Middle frontal gyrus (tissue), 1 donor: ENCODE measurements around the gene CHI3L1.

ENCODE experiments used
- DNase-seq: peaks from one replicate; pipeline ENCODE4 v3.0.0-alpha.2; 2015; ENCODE audit warnings: low spot score; ENCODE audit errors: extremely low spot score

Gene CHI3L1

DNA sequence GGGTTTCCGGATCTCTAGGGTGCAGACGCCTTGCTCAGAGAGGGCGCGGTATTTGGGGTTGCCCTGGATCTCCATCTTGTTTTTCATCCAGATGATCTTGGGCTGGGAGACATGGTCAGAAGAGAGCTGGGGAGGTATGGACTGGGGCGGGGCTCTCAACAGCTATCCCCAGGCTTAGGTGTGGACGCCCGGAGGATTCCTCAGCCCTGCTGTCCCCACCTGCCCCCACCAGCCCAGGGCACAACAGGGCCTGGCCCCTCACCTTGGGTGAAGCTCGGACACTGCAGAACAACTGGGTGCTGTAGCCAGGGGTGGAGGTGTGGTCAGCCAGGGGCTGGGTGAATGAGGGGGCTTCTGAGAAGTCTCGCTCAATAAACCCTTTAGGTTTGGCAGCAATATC, 17.5 kb downstream of the CHI3L1 start:
- DNase-seq: no peak

DNA sequence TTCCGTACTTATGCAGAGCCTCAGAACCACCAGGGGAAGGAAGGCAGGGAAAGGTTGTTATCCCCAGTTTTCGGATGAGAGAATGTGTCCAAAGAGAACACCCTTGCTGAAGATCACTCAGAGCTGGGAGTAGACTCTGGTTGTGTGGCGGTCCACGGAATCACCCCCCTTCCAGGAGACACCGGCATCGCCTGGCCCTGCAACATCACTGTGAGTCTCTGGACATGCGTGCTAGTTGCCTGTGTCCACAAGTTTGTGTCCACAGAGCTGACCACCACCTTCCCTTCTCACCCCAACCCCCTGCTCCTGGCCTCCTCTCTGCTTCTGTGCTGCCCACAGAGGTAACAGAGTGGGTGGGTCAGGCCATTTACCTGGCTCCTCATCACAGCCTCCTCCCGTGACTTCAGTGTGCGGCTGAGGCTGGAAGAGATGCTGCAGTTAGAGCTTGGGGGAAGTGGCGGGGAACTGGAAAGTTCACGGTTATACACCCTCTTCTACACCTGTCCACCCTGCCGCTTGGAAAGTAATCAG, 18.2 kb downstream of the CHI3L1 start:
- DNase-seq: no peak

DNA sequence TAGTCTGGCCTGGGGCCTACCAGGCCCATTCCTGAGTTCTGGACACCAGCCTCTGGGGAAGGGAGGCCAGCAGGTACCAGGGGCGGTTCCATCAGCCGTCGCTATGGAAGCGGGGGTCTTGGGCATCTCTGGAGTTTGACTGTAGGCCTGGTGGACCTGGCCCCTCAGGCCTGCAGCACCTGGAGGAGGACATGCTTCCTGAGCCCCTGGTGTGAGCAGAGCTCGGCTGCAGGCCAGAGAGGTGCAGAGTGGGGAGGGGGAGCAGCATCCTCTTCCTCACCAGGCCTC, 18.6 kb downstream of the CHI3L1 start:
- DNase-seq: no peak

DNA sequence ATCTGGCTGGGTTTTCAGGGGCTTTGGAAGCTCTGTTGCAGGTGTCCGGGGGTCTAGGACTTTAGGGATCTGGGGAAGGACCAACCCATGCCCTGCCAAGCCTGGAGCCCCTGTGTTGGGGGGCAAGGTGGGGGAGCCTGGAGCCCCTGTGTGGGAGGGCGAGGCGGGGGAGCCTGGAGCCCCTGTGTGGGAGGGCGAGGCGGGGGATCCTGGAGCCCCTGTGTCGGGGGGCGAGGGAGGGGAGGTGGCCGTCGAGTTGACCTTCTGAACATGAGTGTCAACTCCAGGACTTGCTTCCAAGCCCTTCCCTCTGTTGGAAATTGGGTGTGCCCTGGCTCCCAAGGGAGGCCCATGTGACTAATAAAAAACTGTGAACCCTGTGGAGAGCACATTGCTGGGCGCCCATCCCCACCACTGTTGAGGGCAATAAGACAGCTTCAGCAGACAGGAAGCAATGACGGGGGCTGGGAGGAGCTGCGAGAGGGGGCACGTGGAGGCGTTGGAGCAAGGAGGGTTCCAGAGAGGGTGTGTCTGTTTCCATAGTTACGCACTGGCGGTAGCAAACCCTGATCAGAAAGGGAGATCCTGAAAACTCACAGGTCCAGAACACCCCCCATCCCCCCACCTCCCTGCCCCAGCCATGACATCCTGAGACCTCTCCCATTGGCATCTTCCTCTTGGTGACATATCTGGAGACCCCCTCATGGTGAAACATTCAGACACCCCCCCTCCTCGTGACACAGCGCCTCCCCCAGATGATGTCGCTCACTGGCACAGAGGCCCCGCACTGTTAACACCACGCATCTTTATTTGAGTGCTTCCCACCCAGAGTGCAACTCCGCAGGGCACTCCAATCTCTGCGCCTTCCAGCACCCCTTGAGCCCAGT, 19.2 kb downstream of the CHI3L1 start:
- no peak for DNase-seq

DNA sequence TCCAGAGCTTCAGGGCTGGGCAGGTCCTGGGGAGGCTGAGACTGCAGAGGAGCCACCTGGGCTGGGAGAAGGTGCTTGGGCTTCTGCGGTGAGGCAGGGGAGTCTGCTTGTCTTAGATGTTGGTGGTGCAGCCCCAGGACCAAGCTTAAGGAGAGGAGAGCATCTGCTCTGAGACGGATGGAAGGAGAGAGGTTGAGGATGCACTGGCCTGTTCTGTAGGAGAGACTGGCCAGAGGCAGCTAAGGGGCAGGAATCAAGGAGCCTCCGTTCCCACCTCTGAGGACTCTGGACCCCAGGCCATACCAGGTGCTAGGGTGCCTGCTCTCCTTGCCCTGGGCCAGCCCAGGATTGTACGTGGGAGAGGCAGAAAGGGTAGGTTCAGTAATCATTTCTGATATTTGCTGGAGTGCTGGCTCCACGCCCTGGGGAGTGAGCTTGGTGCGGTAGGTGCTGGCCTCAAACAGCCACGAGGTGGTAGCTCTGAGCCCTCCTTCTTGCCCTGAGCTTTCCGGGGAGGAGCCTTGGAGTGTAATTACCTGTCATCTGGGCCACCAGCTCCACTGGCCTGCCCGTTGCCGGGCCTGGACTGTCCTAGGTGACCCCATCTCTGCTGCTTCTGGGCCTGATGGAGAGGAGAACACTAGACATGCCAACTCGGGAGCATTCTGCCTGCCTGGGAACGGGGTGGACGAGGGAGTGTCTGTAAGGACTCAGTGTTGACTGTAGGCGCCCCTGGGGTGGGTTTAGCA, 20.1 kb downstream of the CHI3L1 start:
- no peak for DNase-seq

DNA sequence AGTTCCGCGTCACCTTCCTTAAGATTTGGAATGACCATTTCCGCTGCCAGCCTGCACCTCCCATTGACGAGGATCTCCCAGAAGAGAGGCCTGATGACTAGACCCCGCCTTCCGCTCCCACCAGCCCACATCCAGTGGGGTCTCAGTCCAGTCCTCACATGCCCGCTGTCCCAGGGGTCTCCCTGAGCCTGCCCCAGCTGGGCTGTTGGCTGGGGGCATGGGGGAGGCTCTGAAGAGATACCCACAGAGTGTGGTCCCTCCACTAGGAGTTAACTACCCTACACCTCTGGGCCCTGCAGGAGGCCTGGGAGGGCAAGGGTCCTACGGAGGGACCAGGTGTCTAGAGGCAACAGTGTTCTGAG, 20.7 kb downstream of the CHI3L1 start:
- no peak for DNase-seq

DNA sequence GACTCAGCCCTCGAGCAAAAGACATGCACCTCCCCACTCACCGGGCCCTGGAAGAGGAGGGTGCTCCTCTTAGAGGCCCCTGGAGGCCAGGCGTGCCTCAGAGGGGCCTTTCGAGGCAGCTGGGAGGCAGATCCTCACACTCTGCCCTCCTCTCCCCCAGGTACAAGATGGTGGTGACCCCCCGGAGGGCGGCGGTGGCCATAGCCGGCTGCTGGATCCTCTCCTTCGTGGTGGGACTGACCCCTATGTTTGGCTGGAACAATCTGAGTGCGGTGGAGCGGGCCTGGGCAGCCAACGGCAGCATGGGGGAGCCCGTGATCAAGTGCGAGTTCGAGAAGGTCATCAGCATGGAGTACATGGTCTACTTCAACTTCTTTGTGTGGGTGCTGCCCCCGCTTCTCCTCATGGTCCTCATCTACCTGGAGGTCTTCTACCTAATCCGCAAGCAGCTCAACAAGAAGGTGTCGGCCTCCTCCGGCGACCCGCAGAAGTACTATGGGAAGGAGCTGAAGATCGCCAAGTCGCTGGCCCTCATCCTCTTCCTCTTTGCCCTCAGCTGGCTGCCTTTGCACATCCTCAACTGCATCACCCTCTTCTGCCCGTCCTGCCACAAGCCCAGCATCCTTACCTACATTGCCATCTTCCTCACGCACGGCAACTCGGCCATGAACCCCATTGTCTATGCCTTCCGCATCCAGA, 21.3 kb downstream of the CHI3L1 start:
- no peak for DNase-seq

DNA sequence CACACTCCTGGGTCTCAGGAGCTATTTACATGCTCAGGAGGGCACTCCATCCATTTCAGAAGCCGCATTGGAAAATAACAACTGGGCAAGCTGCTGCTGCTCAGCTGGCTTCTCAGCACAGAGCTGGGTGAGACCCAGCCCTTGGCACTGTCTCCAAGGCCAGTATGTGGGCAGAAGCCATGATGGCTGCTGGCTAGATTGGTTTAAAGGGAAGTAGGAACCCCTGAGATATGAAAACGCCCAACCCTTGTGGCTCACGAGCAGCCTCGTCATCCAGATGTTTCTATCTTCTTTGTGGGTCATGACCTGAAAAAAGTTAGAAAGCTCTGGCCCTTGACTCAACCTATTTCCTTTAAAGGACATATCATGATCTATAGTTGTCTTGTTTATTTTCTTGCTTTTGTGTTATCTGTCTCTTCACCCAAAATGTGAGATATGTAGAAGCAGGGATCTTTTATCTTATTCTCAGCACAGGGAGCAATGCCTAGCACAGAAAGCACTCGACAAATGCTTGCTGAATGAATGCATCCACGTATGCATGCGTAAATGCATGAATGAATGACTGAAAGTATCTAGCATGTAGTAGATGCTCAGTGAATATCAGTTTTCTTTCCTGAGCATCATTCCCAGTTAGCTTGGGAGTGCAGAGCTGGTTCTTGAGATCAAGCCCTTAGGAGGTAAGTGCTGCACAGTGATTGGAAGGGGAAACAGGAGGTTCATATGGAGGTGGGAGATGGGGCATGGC, 22.4 kb downstream of the CHI3L1 start:
- DNase-seq: no peak

DNA sequence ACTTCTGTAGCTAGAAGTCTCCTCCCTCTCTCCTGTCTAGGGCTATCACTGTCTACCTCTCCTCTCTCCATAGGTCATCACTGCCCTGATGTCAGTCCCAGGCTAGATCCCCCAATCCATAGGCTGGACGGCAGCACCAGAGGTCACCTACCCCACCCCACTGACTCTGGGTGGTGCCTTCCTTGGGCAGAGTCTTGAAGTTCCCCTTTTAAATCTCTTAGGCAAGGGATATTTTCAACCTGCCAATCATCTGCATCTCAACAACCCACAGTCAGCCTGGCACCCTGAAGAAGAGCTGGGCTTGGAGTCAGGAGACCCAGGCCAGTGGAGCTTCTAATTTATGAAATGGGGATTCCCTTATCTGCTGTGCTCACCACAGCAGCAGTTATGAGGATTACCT, 24.1 kb downstream of the CHI3L1 start:
- no peak for DNase-seq

DNA sequence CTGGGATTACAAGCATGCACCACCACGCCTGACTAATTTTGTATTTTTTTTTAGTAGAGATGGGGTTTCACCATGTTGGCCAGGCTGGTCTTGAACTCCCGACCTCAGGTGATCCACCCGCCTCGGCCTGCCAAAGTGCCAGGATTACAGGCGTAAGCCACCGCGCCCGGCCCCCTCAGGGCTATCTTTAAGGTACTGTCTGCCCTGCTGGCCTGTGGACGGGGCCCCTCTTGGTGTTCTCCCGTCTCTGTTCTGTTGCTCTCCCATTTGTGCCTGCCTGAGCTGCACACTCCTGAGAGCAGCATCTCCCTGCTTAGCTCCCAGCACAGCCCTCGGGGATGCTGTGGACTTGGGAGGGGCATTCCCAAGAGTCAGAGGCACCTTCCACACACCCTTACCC, 24.8 kb downstream of the CHI3L1 start:
- no peak for DNase-seq

DNA sequence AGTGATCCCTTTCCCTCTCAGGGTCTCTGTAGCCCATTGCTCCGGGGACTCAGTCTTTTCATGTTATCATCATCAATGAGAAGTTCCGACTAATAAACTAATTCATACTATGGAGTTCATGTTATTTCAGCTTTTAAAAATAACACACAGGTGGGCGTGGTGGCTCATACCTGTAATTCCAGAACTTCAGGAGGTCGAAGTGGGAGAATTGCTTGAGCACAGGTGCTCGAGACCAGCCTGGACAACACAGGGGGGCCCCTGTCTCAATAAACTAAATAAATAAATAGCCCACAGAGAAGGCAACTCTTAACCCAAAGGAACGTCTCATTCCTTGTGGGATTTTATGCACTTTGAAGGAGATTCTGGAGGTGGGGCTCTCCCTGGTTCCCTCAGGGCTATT, 25.3 kb downstream of the CHI3L1 start:
- no peak for DNase-seq

DNA sequence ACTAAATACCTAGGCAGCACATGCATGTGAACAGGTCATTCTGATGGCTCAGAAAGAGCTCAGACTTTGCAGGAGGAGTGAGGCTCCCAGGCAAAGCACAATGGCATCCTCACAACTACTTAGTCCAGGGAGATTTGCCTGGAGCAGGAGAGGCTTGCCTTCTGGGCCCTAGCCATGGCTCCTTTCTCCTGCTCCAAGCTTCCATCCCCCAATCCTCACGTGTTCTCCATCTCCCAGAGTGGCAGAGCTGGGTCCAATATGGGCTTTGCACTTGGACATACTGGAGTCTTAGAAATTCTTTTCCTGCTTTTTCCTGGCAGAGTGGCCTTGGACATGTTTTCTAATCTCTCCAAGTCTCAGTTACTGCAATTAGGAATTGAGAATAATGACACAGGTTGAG, 26.7 kb downstream of the CHI3L1 start:
- no peak for DNase-seq

DNA sequence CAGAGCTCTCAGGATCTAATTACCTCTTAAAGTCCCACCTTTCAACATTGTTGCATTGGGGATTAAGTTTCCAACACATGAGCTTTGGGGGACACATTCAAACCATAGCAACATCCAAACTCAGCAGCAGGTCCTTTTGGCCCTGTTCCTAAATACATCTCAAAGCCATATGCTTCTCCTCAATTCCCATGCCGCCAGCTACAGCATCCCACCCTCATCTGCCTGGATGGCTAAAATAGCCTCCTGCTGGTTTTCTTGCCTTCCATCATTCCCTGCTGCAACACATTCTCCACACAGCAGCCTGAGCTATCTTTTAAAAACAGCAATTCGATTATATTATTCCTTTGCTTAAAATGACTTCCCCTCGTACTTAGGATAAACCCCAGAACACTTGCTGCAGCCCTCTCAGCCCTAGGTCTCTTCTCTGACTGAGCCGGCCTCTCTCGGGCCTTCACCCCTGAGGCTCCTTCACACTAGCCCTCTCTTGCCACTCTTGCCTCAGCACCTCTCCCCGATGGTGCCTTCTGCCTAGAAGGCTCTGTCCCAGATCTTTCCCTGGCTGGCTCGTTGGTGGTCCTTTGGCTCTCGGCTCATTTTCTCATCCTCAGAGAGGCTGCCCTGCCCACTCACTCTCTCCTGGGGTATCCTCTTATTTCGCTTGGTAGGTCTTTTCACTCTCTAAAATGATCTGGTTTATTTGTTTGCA, 27.4 kb downstream of the CHI3L1 start:
- no peak for DNase-seq

DNA sequence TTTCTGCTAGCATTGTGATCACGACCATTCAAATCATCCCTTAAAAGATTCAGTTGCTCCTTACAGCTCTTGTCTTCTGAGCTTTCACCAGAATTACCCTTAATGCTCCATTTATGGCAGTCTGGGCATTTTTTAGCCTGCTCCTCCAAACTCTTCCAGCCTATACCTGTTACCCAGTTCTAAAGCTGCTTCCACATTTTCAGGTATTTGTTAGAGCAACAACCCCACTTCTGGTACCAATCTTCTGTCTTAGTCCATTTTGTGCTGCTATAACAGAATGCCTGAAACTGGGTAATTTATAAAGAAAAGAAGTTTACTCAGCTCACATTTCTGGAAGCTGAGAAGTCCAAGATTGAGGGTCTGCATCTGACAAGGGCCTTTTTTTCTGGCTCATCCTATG, 28.1 kb downstream of the CHI3L1 start:
- no peak for DNase-seq

DNA sequence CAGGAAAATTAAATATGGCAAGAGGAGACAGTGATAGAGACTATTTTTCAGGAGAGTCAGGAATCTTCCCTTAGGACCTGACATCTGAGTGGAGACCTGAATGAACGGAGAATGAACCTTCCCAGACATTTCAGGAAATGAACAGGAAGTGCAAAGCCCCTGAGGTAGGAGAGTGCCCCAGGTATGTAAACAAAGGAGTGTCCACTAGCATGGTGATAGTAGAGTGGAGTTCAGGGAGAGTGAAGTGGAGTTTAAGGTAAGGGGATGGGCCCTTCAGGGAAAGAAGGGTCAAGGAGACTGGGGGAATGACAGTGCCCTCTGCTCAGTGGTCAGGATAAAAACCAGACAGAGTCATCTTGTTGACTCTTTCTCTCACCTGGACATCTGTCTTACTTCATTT, 30.2 kb downstream of the CHI3L1 start:
- DNase-seq: no peak

DNA sequence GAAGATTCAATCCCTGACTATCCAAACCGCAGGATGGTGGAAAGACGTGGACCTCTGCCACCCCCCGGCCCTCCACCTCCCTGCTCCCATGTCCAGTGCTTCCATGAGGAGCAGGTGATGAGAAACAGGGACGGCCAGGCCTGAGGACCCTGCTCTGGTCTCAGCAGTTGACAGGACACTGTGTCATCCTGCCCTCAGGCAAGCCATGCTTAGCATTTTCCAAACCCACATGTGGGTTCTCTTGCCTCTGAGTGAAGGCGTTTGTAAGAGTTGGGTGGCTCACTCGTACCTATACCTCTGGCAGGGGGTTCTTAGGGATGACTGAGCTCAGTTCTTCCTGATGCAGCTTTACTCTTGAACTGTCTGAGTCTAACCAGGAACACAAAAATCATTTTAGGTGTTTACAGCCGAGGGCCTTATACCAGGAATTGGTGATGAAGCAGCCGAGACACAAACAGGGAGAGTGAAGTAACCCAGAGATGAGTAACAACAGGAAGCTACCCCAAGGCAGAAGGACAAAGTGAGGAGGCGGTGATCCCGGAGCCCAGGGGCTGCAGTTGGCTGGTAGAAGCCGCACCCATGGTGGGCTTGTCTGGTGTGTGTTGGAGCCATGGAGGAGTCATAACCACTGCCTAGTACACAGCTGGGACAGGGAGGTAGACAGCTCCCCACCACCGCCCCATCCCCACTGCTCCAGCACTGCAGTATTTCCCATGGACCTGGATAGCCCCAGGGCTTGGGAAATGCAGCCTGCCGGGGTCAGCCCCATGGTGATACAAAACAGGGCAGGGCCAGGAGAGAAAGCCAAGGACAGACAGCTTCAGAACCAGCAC, 32.3 kb downstream of the CHI3L1 start:
- DNase-seq: no peak

DNA sequence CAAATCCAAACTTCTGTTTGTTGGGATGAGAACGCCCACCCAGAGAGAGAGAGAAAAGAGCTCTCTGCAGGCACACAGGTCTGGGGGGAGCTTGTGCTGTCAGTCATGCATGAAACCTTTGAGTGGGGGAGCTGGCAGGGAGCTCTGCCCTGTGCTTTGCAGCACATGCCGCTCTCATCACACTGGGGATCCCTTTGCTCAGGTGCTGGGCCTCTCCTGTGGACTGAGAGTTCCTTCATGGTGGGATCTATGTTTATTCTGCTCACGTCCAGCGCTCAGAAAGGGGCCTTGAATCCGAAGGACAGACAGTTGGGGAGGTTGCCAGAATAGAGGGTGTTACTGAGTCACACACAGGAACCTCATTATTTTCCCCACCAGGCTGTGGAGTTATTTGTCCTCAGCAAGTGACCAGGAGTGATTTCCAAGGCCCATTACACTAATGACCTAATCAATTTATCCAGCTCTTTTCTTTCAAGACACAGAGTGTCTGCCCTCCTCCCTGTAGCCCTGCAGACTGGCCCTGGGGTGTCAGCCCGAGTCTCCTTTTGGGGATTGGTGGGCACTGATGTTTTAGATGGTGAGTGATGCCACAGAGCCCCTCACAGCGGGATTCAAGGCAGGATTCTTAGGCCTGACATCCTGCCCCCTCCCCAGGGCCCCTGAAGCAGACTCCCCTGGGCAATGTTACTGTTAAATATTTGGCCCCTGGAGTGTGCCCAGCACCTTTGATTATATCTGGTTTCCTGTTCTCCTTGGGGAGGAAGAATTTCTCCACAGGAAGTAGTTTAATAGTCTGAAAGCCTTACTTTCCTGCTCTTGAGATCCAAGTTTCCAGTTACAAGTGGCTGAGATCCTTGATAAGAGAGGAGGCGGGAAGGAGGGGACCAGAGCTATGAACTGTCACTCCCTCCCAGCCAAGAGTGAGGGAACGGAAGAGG, 33.2 kb downstream of the CHI3L1 start:
- DNase-seq: no peak

DNA sequence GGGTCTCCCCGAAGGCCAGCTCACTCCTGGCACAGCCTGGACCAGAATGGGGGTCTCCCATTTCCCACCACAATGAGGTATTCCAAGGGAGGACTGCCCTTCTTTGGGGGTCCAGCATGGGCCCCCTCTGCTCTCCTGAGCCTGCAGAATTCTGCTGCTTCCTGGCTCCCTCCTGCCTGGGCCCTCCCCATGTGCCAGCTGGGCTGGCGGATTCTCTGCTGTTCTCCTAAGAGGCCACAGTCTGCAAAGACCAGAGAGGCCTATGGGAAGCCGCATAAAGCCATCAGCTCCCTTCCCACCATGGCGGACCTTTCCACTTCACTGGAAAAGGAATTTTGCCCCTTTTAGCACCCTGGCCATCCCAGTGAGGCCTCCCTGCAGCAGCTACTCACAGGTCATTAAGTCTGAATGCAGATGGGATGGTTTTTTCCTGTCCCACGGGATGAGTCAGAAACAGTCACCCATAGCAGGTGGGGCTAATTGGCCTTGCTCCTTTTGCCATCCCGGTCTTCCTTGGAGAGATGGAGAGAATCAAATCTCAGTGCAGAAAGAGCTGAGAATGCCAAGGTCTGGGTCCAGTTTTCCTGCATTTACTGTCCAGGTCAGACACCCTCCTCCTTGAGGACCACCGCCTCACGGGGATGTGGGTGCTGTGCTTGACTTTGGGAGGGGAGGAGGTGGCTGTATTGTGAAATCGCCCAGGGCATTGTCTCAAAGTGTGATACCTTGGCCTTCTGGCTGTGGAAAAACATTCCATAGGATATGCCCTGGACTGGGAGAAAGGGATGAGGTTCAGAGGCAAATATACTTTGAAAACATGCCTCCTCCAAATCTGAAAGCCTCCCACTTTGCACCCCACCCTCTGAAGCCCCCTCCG, 34.1 kb downstream of the CHI3L1 start:
- no peak for DNase-seq
